ENCODE data around the gene PLXDC2. TPM values are rescaled to one million over a fixed set of nuclear protein-coding genes. Genes with fewer than 3 reads are reported as not detected.

The PLXDC2 gene
- total RNA-seq, 3 donors from 2014 or later, result 63.9 to 125 (median 101) TPM

DNA sequence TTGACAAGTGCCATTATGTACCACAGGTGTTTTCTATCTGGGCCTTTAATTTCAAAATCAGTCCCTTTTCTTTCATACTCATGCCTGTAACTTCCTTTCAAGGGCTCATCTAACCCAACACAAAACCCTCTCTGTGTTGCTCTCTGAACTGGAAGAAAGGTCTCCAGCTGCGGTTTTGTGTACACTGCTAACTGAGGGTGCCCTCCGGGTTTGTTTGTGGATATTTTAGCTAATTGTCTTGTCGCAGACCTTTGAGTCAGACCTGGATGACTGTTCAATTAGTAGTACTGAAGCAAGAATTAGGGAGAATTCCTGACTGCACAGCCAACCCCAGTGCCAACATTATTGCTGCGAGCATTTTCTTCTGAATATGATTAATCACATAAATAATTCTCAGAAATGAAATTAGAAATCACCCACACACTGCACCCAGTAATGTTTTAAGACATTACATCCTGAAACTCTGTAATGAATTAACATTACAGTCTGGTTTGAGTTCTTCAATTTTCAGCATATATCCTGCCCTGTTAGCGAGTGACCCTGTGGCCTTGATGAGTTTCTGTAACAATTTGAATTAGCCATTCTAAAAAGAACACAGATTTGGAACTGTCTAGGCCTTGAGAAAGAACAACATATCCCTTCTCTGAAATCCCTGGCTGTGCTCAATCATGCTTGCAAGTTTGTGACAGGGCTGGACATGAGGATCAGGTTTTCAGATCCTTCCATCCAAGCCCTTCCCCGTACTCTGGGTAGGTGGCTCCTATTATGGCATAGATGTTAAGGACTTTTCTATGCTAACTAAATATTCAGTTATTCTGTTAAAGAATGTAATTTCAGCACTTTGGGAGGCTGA is 460.1 kb downstream of the PLXDC2 start:
- Histone ChIP-seq H3K4me1 (no peaks in the 10 kb centered on the region), H3K27me3 (no peaks in the 10 kb centered on the region), H3K9me3 (no peaks in the 10 kb centered on the region), H3K4me3 (no peak overlapping the region), H3K27ac (peak overlapping the region; percentile 54 to 68), H3K36me3 (no peaks in the 10 kb centered on the region)
- DNase-seq (ENCODE audit: low spot score in 2 of 2), result peak in 1 of 2 donors; percentile 69
- intact Hi-C loops (cut with DNase I; ENCODE audit: low total_unique reads), result no loop called here
- TF ChIP-seq, protein P1, sequence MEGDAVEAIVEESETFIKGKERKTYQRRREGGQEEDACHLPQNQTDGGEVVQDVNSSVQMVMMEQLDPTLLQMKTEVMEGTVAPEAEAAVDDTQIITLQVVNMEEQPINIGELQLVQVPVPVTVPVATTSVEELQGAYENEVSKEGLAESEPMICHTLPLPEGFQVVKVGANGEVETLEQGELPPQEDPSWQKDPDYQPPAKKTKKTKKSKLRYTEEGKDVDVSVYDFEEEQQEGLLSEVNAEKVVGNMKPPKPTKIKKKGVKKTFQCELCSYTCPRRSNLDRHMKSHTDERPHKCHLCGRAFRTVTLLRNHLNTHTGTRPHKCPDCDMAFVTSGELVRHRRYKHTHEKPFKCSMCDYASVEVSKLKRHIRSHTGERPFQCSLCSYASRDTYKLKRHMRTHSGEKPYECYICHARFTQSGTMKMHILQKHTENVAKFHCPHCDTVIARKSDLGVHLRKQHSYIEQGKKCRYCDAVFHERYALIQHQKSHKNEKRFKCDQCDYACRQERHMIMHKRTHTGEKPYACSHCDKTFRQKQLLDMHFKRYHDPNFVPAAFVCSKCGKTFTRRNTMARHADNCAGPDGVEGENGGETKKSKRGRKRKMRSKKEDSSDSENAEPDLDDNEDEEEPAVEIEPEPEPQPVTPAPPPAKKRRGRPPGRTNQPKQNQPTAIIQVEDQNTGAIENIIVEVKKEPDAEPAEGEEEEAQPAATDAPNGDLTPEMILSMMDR (IDR thresholded peaks at IDR 0.05), result no peak
- TF ChIP-seq POLR2AphosphoS5 (IDR thresholded peaks at IDR 0.05), result no peak

DNA sequence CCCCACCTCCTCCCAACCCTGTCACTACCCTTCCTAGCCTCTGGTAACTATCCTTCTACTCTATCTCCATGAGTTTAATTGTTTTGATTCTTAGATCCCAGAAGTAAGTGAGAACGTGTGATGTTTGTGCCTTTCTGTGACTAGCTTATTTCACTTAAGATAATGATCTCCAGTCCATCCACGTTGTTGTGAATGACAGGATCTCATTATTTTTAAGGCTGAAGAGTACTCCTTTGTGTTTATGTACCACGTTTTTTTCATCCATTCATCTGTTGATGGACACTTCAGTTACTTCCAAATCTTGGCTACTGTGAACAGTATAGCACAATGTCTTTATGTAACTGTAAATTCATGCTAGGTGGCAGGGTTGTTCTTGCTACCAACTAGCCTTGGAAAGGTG is 461.6 kb downstream of the PLXDC2 start:
- intact Hi-C loops (cut with DNase I; ENCODE audit: low total_unique reads), result no loop called here
- H3K27ac ChIP-seq, result no peak overlapping the region
- no peaks in the 10 kb centered on the region for H3K27me3 ChIP-seq
- no peaks in the 10 kb centered on the region for H3K9me3 ChIP-seq
- no peak overlapping the region for H3K4me3 ChIP-seq
- no peaks in the 10 kb centered on the region for H3K36me3 ChIP-seq
- TF ChIP-seq POLR2A (IDR thresholded peaks at IDR 0.05), result no peak
- no peak for TF ChIP-seq POLR2AphosphoS5 (IDR thresholded peaks at IDR 0.05)
- TF ChIP-seq, protein P1 (IDR thresholded peaks at IDR 0.05), result no peak
- no peaks in the 10 kb centered on the region for H3K4me1 ChIP-seq
- no peak for DNase-seq (ENCODE audit: low spot score in 2 of 2)

DNA sequence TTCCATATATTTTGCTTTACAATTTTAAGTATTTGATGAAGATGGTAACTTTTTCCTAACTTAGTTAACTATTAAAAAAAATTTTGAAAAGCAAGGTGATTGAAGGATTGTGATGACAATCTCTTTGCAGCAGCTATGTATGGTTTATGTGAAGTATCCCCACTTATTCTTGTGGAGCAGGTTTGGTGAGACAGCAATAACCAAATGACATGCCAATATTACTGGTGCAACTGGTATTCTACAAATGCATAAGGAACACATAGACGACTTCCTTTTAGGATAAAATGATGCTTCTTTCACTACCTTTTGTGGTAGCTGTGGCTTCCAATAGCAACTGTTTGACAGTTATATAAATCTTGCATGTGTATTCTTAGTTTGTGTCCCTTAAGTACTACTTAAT is 465.3 kb downstream of the PLXDC2 start:
- Histone ChIP-seq H3K4me1 (no peaks in the 10 kb centered on the region), H3K4me3 (no peak overlapping the region), H3K27ac (no peak overlapping the region), H3K36me3 (no peaks in the 10 kb centered on the region), H3K27me3 (no peaks in the 10 kb centered on the region), H3K9me3 (no peaks in the 10 kb centered on the region)
- DNase-seq (ENCODE audit: low spot score in 2 of 2), result no peak
- TF ChIP-seq POLR2A (IDR thresholded peaks at IDR 0.05), result no peak
- TF ChIP-seq, protein P1 (IDR thresholded peaks at IDR 0.05), result no peak
- TF ChIP-seq POLR2AphosphoS5 (IDR thresholded peaks at IDR 0.05), result no peak
- intact Hi-C loops (cut with DNase I; ENCODE audit: low total_unique reads), result no loop called here

DNA sequence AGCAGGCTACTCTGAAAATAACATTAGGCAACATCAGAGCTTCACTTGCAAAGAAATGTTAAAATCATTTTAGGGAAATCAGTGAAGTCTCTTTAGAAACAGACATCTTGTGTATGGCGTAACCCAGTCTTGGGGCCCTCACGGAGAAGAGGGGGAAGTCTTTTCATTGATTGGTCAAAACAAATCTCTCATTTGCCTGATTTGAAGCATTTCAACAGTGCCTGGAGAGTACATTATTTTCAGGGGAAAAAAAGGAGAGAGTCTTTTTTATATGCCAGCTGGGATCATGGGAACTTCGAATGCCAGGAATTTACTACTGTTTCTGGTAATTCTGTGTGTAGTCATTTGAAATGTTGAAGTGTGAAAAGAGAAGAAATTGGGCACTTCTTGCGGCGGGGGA is 471.4 kb downstream of the PLXDC2 start:
- no peak for DNase-seq (ENCODE audit: low spot score in 2 of 2)
- TF ChIP-seq POLR2A (IDR thresholded peaks at IDR 0.05) (no peak), POLR2AphosphoS5 (IDR thresholded peaks at IDR 0.05) (no peak)
- TF ChIP-seq, protein P1 (IDR thresholded peaks at IDR 0.05), result no peak
- Histone ChIP-seq H3K4me1 (no peaks in the 10 kb centered on the region), H3K27ac (no peak overlapping the region), H3K4me3 (no peak overlapping the region), H3K9me3 (no peaks in the 10 kb centered on the region), H3K36me3 (no peaks in the 10 kb centered on the region), H3K27me3 (no peaks in the 10 kb centered on the region)
- intact Hi-C loops (cut with DNase I; ENCODE audit: low total_unique reads), result no loop called here

DNA sequence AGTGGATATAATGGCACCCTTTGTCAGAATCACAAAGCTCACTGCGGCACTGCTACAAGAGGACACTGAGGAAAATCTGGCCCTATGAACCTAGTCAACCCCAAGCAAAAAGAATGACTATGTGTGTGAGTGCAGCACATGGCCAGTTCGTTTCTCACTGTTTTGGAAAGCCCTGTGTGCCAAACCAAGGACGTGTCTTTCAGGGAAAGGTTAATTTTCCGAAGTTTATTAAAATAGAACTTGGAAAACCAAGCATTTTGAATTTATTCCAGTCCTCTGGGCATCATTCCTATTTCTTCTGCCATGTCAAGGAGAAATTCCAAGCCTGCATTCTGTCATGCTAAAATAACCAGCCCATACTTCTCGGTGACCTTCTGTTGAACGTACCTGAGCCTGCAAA is 471.8 kb downstream of the PLXDC2 start:
- H3K27me3 ChIP-seq, result no peaks in the 10 kb centered on the region
- no peaks in the 10 kb centered on the region for H3K9me3 ChIP-seq
- no peak for DNase-seq (ENCODE audit: low spot score in 2 of 2)
- H3K4me1 ChIP-seq, result no peaks in the 10 kb centered on the region
- TF ChIP-seq POLR2A (IDR thresholded peaks at IDR 0.05), result no peak
- no peak for TF ChIP-seq POLR2AphosphoS5 (IDR thresholded peaks at IDR 0.05)
- TF ChIP-seq, protein P1 (IDR thresholded peaks at IDR 0.05), result no peak
- H3K36me3 ChIP-seq, result no peaks in the 10 kb centered on the region
- intact Hi-C loops (cut with DNase I; ENCODE audit: low total_unique reads), result no loop called here
- no peak overlapping the region for H3K4me3 ChIP-seq
- H3K27ac ChIP-seq, result no peak overlapping the region
